Natural killer cell treated with Interleukin-12 subunit alpha and Interleukin-12 subunit beta and Interleukin-15 and Interleukin-18, amount 100 ng/mL, for 72 hours (primary cell): Measurements from ENCODE around the gene SMPD4. TPM values are rescaled to one million over a fixed set of nuclear protein-coding genes. Genes with fewer than 3 reads are reported as not detected.
"Not testable (repeated sequence)": the region's sequence is repeated elsewhere in the genome, so short reads cannot be mapped to it uniquely, and the experiment has no call there.

Source experiments
- ATAC-seq, 2 donors: fragments of 150-1000 bp; cut with Tn5 transposase in 1 of 2; sonication (Bioruptor Pico), chemical (Tn5 transposase) in 1 of 2; 2 replicates each; pipeline ENCODE4 v1.10.0; 2021
- DNase-seq: peaks from one replicate; pipeline ENCODE4 v3.0.0; 2022; ENCODE audit warnings: low spot score
- H3K27ac Mint-ChIP-seq, 2 donors: 1 replicate in 1 of 2; 2 replicates in 1 of 2; pipeline ENCODE4 v1.8.0; 2022; ENCODE audit warnings: mixed read lengths in 2 of 2, mild to moderate bottlenecking in 1 of 2, moderate library complexity in 1 of 2
- H3K27me3 Mint-ChIP-seq, 2 donors: 1 replicate in 1 of 2; 2 replicates in 1 of 2; pipeline ENCODE4 v1.8.0; 2022; ENCODE audit warnings: mixed read lengths in 2 of 2
- H3K36me3 Mint-ChIP-seq: one replicate; pipeline ENCODE4 v1.8.0; 2022; ENCODE audit warnings: mixed read lengths
- H3K4me1 Mint-ChIP-seq, 2 donors: 1 replicate in 1 of 2; 2 replicates in 1 of 2; pipeline ENCODE4 v1.8.0; 2022; ENCODE audit warnings: low read depth in 2 of 2, mixed read lengths in 2 of 2, mild to moderate bottlenecking in 1 of 2
- H3K4me3 Mint-ChIP-seq: one replicate; pipeline ENCODE4 v1.8.0; 2022; ENCODE audit warnings: mixed read lengths
- H3K9me3 Mint-ChIP-seq: 2 replicates; pipeline ENCODE4 v1.8.0; 2022; ENCODE audit warnings: mixed read lengths
- total RNA-seq, 2 donors: library from RNA; stranded (reverse); gene quantifications; one replicate each; pipeline ENCODE4 v1.2.3, GENCODE V29; 2022

SMPD4 gene
- 100 to 1,000 TPM in 1 of 2 donors, 10 to 100 TPM in 1; 84.8 to 122 TPM for total RNA-seq

GRCh38 chr2:130181325-130181879 lies at the start of gene SMPD4:
SMPD4 (minus strand) TSS chr2:130181602; CDS start chr2:130176592, 5,010 bp downstream.
- H3K4me3 Mint-ChIP-seq: peak within 1 kb of the TSS; percentile 95
- peak within 1 kb of the TSS; percentile 82 to 86 for H3K27ac Mint-ChIP-seq
- H3K9me3 Mint-ChIP-seq: no peaks in the 10 kb centered on the region
- ATAC-seq: peak; percentile 83 to 90
- H3K4me1 Mint-ChIP-seq: peaks cover 12 to 13% of the 10 kb centered on the region in 2 donors
- peak; percentile 99 for DNase-seq
- H3K36me3 Mint-ChIP-seq: peaks cover 5% of the 10 kb centered on the region
- no peaks in the 10 kb centered on the region for H3K27me3 Mint-ChIP-seq

GRCh38 chr2:130230907-130231306 lies 49.5 kb upstream of the SMPD4 start:
- DNase-seq, ATAC-seq, H3K36me3 Mint-ChIP-seq, H3K9me3 Mint-ChIP-seq, H3K4me1 Mint-ChIP-seq, H3K4me3 Mint-ChIP-seq, H3K27ac Mint-ChIP-seq: not testable (repeated sequence)
- peaks cover 0 to 14% of the 10 kb centered on the region in 2 donors for H3K27me3 Mint-ChIP-seq

GRCh38 chr2:130230376-130230775 lies 49.0 kb upstream of the SMPD4 start:
- not testable (repeated sequence) for H3K27ac Mint-ChIP-seq, DNase-seq, H3K36me3 Mint-ChIP-seq, ATAC-seq, H3K4me3 Mint-ChIP-seq, H3K4me1 Mint-ChIP-seq, H3K9me3 Mint-ChIP-seq
- H3K27me3 Mint-ChIP-seq: peaks cover 0 to 14% of the 10 kb centered on the region in 2 donors

- H3K9me3 Mint-ChIP-seq, H3K4me1 Mint-ChIP-seq, H3K4me3 Mint-ChIP-seq, H3K27ac Mint-ChIP-seq, H3K36me3 Mint-ChIP-seq: not testable (repeated sequence)
- ATAC-seq (peak; percentile 40 to 81), DNase-seq (peak; percentile 65)
- H3K27me3 Mint-ChIP-seq: peaks cover 0 to 13% of the 10 kb centered on the region in 2 donors
Measured at GRCh38 chr2:130229161-130229510, 47.7 kb upstream of the SMPD4 start.

GRCh38 chr2:130228467-130229160 lies 47.2 kb upstream of the SMPD4 start:
- not testable (repeated sequence) for H3K4me3 Mint-ChIP-seq, H3K9me3 Mint-ChIP-seq, DNase-seq, H3K27ac Mint-ChIP-seq, H3K36me3 Mint-ChIP-seq, H3K4me1 Mint-ChIP-seq
- peak in 1 of 2 donors; percentile 15 for ATAC-seq
- peaks cover 0 to 11% of the 10 kb centered on the region in 2 donors for H3K27me3 Mint-ChIP-seq

GRCh38 chr2:130228005-130228404 lies 46.6 kb upstream of the SMPD4 start:
- not testable (repeated sequence) for H3K4me1 Mint-ChIP-seq, H3K36me3 Mint-ChIP-seq, ATAC-seq, DNase-seq, H3K27ac Mint-ChIP-seq, H3K9me3 Mint-ChIP-seq, H3K4me3 Mint-ChIP-seq
- H3K27me3 Mint-ChIP-seq: peaks cover 0 to 11% of the 10 kb centered on the region in 2 donors

GRCh38 chr2:130222523-130222922 lies 41.1 kb upstream of the SMPD4 start:
- not testable (repeated sequence) for H3K36me3 Mint-ChIP-seq, H3K4me3 Mint-ChIP-seq, DNase-seq, H3K9me3 Mint-ChIP-seq, H3K4me1 Mint-ChIP-seq, H3K27ac Mint-ChIP-seq
- peak in 1 of 2 donors; percentile 67 for ATAC-seq
- peaks cover 8 to 12% of the 10 kb centered on the region in 2 donors for H3K27me3 Mint-ChIP-seq

- not testable (repeated sequence) for ATAC-seq, H3K4me1 Mint-ChIP-seq, H3K27ac Mint-ChIP-seq, H3K4me3 Mint-ChIP-seq, H3K9me3 Mint-ChIP-seq, H3K36me3 Mint-ChIP-seq, DNase-seq
- peaks cover 8 to 13% of the 10 kb centered on the region in 2 donors for H3K27me3 Mint-ChIP-seq
Measured at GRCh38 chr2:130220505-130220904, 39.1 kb upstream of the SMPD4 start.

GRCh38 chr2:130219147-130219546 lies 37.7 kb upstream of the SMPD4 start:
- not testable (repeated sequence) for H3K4me1 Mint-ChIP-seq, H3K36me3 Mint-ChIP-seq, ATAC-seq, H3K4me3 Mint-ChIP-seq, DNase-seq, H3K27ac Mint-ChIP-seq, H3K9me3 Mint-ChIP-seq
- H3K27me3 Mint-ChIP-seq: peaks cover 8 to 16% of the 10 kb centered on the region in 2 donors

- not testable (repeated sequence) for H3K4me3 Mint-ChIP-seq, H3K27me3 Mint-ChIP-seq, ATAC-seq, DNase-seq, H3K27ac Mint-ChIP-seq, H3K36me3 Mint-ChIP-seq, H3K9me3 Mint-ChIP-seq, H3K4me1 Mint-ChIP-seq
Measured at GRCh38 chr2:130207051-130207450, 25.6 kb upstream of the SMPD4 start.

GRCh38 chr2:130203150-130203549 lies 21.7 kb upstream of the SMPD4 start:
- H3K27ac Mint-ChIP-seq, H3K4me3 Mint-ChIP-seq, ATAC-seq, H3K4me1 Mint-ChIP-seq, H3K36me3 Mint-ChIP-seq, H3K27me3 Mint-ChIP-seq, DNase-seq, H3K9me3 Mint-ChIP-seq: not testable (repeated sequence)

- H3K4me3 Mint-ChIP-seq, H3K27ac Mint-ChIP-seq, H3K4me1 Mint-ChIP-seq, H3K27me3 Mint-ChIP-seq, H3K36me3 Mint-ChIP-seq, DNase-seq, H3K9me3 Mint-ChIP-seq: not testable (repeated sequence)
- peak in 1 of 2 donors; percentile 56 for ATAC-seq
Measured at GRCh38 chr2:130202518-130202917, 21.1 kb upstream of the SMPD4 start.

GRCh38 chr2:130198343-130198742 lies 16.9 kb upstream of the SMPD4 start, which contains the start of gene TUBA3E:
TUBA3E (minus strand) TSS chr2:130198439; CDS start chr2:130198360, 79 bp downstream.
- no peak for ATAC-seq

GRCh38 chr2:130196052-130196451 lies 14.7 kb upstream of the SMPD4 start:
- H3K4me3 Mint-ChIP-seq: not testable (repeated sequence)

More at GRCh38 chr2:130198343-130198742, 16.9 kb upstream of the SMPD4 start, which contains the start of gene TUBA3E:
- Mint-ChIP-seq H3K36me3 (no peaks in the 10 kb centered on the region), H3K4me1 (no peaks in the 10 kb centered on the region), H3K27me3 (peaks cover 0 to 2% of the 10 kb centered on the region in 2 donors), H3K27ac (no peak within 1 kb of the TSS), H3K9me3 (no peaks in the 10 kb centered on the region), H3K4me3 (no peak within 1 kb of the TSS)
- no peak for DNase-seq

More at GRCh38 chr2:130196052-130196451, 14.7 kb upstream of the SMPD4 start:
- not testable (repeated sequence) for H3K4me1 Mint-ChIP-seq, H3K9me3 Mint-ChIP-seq, H3K27ac Mint-ChIP-seq, ATAC-seq, H3K27me3 Mint-ChIP-seq, DNase-seq, H3K36me3 Mint-ChIP-seq
